Renal cortical epithelial cell (primary cell): ENCODE data around the gene CYTL1. TPM values are rescaled to one million over a fixed set of nuclear protein-coding genes. Genes with fewer than 3 reads are reported as not detected.
"Not testable (repeated sequence)": the region's sequence is repeated elsewhere in the genome, so short reads cannot be mapped to it uniquely, and the experiment has no call there.

Source experiments
- DNase-seq: peaks from one replicate; pipeline ENCODE4 v3.0.0-alpha.2; 2011; ENCODE audit warnings: low read depth
- total RNA-seq: library from RNA; depleted of rRNA; stranded (reverse); fragments of >200 nt; gene quantifications from 2 replicates; pipeline ENCODE4 v1.2.3, GENCODE V29; 2014

The CYTL1 gene
- total RNA-seq, 1 donor from 2014 or later: 5.0 TPM

GRCh38 chr4:5001641-5002040 lies 17.6 kb downstream of the CYTL1 start:
- DNase-seq: not testable (repeated sequence)

GRCh38 chr4:4996935-4997334 lies 22.3 kb downstream of the CYTL1 start:
- not testable (repeated sequence) for DNase-seq

GRCh38 chr4:4995908-4996265 lies 23.4 kb downstream of the CYTL1 start:
- peak; percentile 47 for DNase-seq

GRCh38 chr4:4995103-4995907 lies 24.0 kb downstream of the CYTL1 start:
- peak; percentile 47 for DNase-seq

GRCh38 chr4:4994312-4995097 lies 24.8 kb downstream of the CYTL1 start:
- no peak for DNase-seq

GRCh38 chr4:4992833-4993232 lies 26.4 kb downstream of the CYTL1 start:
- no peak for DNase-seq

- no peak for DNase-seq
Observed at GRCh38 chr4:4991541-4992099, 27.6 kb downstream of the CYTL1 start.

GRCh38 chr4:4990857-4991540 lies 28.3 kb downstream of the CYTL1 start:
- DNase-seq: peak; percentile 83

GRCh38 chr4:4990329-4990728 lies 28.9 kb downstream of the CYTL1 start:
- DNase-seq: no peak

- no peak for DNase-seq
Observed at GRCh38 chr4:4989083-4989622, 30.1 kb downstream of the CYTL1 start.

- no peak for DNase-seq
Observed at GRCh38 chr4:4987656-4988055, 31.6 kb downstream of the CYTL1 start.

GRCh38 chr4:4986841-4987240 lies 32.4 kb downstream of the CYTL1 start:
- peak; percentile 2 for DNase-seq

GRCh38 chr4:4985844-4986243 lies 33.4 kb downstream of the CYTL1 start:
- DNase-seq: peak; percentile 13

- DNase-seq: no peak
Observed at GRCh38 chr4:4985036-4985435, 34.2 kb downstream of the CYTL1 start.

- DNase-seq: no peak
Observed at GRCh38 chr4:4984186-4984585, 35.1 kb downstream of the CYTL1 start.

- DNase-seq: no peak
Observed at GRCh38 chr4:4981827-4982226, 37.4 kb downstream of the CYTL1 start.

- DNase-seq: no peak
Observed at GRCh38 chr4:4981427-4981826, 37.8 kb downstream of the CYTL1 start.

GRCh38 chr4:4980621-4981230 lies 38.5 kb downstream of the CYTL1 start:
- no peak for DNase-seq

- DNase-seq: no peak
Observed at GRCh38 chr4:4979971-4980370, 39.3 kb downstream of the CYTL1 start.

- DNase-seq: no peak
Observed at GRCh38 chr4:4974727-4975126, 44.5 kb downstream of the CYTL1 start.

- no peak for DNase-seq
Observed at GRCh38 chr4:4971796-4972195, 47.5 kb downstream of the CYTL1 start.

GRCh38 chr4:4969298-4969697 lies 50.0 kb downstream of the CYTL1 start:
- no peak for DNase-seq
